Measurements from ENCODE around the gene SLC16A6. TPM values are rescaled to one million over a fixed set of nuclear protein-coding genes. Genes with fewer than 3 reads are reported as not detected.
A peak's percentile ranks its signal among the peaks of the same experiment; 100 is the strongest.

Gene SLC16A6
- total and polyA plus RNA-seq, 2 experiments from 2014 or later: 0.15 TPM; not detected in 1

DNA sequence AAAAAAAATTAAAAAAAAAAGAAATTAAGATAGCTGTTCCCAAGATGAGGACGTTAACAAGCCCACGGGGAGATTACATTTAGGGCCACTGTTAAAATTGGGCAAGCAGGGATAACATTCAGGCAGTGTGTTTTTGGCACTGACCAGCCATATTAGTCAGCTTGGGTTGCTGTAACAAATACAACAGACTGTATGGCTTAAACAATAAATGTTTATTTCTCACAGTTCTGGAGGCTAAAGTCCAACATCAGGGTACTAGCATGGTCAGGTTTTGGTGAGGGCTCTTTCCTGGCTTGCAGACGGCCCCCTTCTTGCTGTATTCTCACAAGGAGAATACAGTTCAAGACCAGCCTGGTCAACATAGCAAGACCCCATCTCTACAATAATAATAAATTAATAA lies 31.7 kb upstream of the SLC16A6 start:
- no peak for DNase-seq (ENCODE audit: low read depth in 1 of 2, low spot score in 1 of 2)
- no peak for TF ChIP-seq CTCF (IDR thresholded peaks at IDR 0.05; ENCODE audit: low read depth, low read length)
- Histone ChIP-seq H3K36me3 (no peaks in the 10 kb centered on the region), H3K4me3 (no peak overlapping the region), H3K9me3 (ENCODE audit: low read depth) (no peaks in the 10 kb centered on the region), H3K27me3 (no peaks in the 10 kb centered on the region), H3K4me1 (ENCODE audit: low read depth) (peaks cover 10% of the 10 kb centered on the region), H3K27ac (no peak overlapping the region)

- DNase-seq (ENCODE audit: low read depth in 1 of 2, low spot score in 1 of 2): no peak
- Histone ChIP-seq H3K36me3 (no peaks in the 10 kb centered on the region), H3K27me3 (no peaks in the 10 kb centered on the region), H3K27ac (no peak overlapping the region), H3K4me3 (no peak overlapping the region), H3K9me3 (ENCODE audit: low read depth) (no peaks in the 10 kb centered on the region), H3K4me1 (ENCODE audit: low read depth) (peaks cover 10% of the 10 kb centered on the region)
- no peak for TF ChIP-seq CTCF (IDR thresholded peaks at IDR 0.05; ENCODE audit: low read depth, low read length)
Observed at GRCh38 chr17:68321556-68321954, 30.6 kb upstream of the SLC16A6 start.

GRCh38 chr17:68320943-68321555 lies 30.1 kb upstream of the SLC16A6 start:
- no peak for TF ChIP-seq CTCF (IDR thresholded peaks at IDR 0.05; ENCODE audit: low read depth, low read length)
- Histone ChIP-seq H3K9me3 (ENCODE audit: low read depth) (no peaks in the 10 kb centered on the region), H3K4me1 (ENCODE audit: low read depth) (peaks cover 10% of the 10 kb centered on the region), H3K27me3 (no peaks in the 10 kb centered on the region), H3K27ac (no peak overlapping the region), H3K4me3 (no peak overlapping the region), H3K36me3 (no peaks in the 10 kb centered on the region)
- DNase-seq (ENCODE audit: low read depth in 1 of 2, low spot score in 1 of 2): no peak

GRCh38 chr17:68320311-68320865 lies 29.5 kb upstream of the SLC16A6 start:
- H3K4me3 ChIP-seq: no peak overlapping the region
- H3K36me3 ChIP-seq: no peaks in the 10 kb centered on the region
- H3K9me3 ChIP-seq (ENCODE audit: low read depth): no peaks in the 10 kb centered on the region
- no peak for TF ChIP-seq CTCF (IDR thresholded peaks at IDR 0.05; ENCODE audit: low read depth, low read length)
- no peaks in the 10 kb centered on the region for H3K27me3 ChIP-seq
- H3K4me1 ChIP-seq (ENCODE audit: low read depth): peaks cover 10% of the 10 kb centered on the region
- DNase-seq (ENCODE audit: low read depth in 1 of 2, low spot score in 1 of 2): peak in 1 of 2 donors; percentile 30
- H3K27ac ChIP-seq: no peak overlapping the region

DNA sequence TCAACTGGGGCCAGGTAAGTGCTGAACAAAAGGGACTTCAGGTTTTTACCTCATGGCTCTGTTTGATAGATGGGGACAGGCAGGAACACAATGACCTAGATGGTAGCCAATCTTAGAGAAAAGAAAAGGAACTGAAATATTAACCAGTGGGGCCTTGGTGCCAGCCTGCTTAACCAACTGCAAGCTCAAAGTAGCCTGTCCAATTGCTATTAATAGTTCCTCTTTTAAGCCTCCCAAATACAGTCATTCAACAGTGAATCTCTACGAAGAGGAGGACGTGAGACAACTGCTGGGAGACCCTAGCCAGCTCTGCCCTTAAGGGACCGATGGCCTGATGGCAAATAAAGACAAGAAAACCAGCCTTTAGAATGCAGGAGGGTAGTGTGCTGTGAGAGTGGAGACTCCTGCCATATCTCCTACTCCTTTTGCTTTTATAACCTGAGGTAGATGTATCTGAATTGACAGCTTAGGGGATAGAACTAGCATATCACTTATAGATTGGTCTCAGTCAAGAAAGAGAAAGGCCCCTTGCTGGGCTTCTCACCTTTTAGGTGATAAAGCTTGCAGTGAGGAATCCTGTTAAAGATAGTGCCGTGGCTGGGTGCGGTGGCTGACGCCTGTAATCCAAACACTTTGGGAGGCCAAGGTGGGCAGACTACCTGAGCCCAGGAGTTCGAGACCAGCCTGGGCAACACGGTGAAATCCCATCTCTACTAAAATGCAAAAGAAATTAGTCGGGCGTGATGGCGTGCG lies 28.7 kb upstream of the SLC16A6 start:
- Histone ChIP-seq H3K36me3 (no peaks in the 10 kb centered on the region), H3K9me3 (ENCODE audit: low read depth) (no peaks in the 10 kb centered on the region), H3K4me1 (ENCODE audit: low read depth) (peaks cover 10% of the 10 kb centered on the region), H3K27me3 (no peaks in the 10 kb centered on the region), H3K4me3 (no peak overlapping the region), H3K27ac (no peak overlapping the region)
- no peak for DNase-seq (ENCODE audit: low read depth in 1 of 2, low spot score in 1 of 2)
- TF ChIP-seq CTCF (IDR thresholded peaks at IDR 0.05; ENCODE audit: low read depth, low read length): no peak

Measured in cardiac muscle cell (in vitro differentiated cells and primary cell).